GM12878 (cell line): Measurements from ENCODE around the gene CAMTA2. TPM values are rescaled to one million over a fixed set of nuclear protein-coding genes. Genes with fewer than 3 reads are reported as not detected.

Experiments
- BCLAF1 ChIP-seq: fragments of 450-650 bp; IDR thresholded peaks from 2 replicates; pipeline ENCODE4 v1.6.1; 2017; ENCODE audit warnings: antibody characterized with exemption, mild to moderate bottlenecking, moderate library complexity
- ESRRA ChIP-seq: IDR thresholded peaks from 2 replicates; pipeline ENCODE4 v1.6.1; 2012; ENCODE audit warnings: mild to moderate bottlenecking, low read length, improper control_type of control experiment
- GATAD2B ChIP-seq: fragments of 450-650 bp; conservative IDR thresholded peaks from 2 replicates; pipeline ENCODE4 v1.6.1; 2017; ENCODE audit warnings: low read depth, mild to moderate bottlenecking, moderate library complexity
- HDAC6 ChIP-seq: fragments of 200-600 bp; sonication (generic); IDR thresholded peaks from one replicate; pipeline ENCODE4 v1.8.0; 2017; ENCODE audit warnings: antibody characterized with exemption; ENCODE audit not compliant: unreplicated experiment
- MEF2B ChIP-seq: fragments of 450-650 bp; IDR thresholded peaks from 2 replicates; pipeline ENCODE4 v1.6.1; 2018; ENCODE audit warnings: mild to moderate bottlenecking, moderate library complexity; ENCODE audit not compliant: partially characterized antibody, poor library complexity, severe bottlenecking
- MTA3 ChIP-seq: IDR thresholded peaks from 2 replicates; pipeline ENCODE4 v1.6.1; 2012; ENCODE audit warnings: low read length, inconsistent platforms, borderline replicate concordance
- PAX5 ChIP-seq: IDR thresholded peaks from 2 replicates; pipeline ENCODE4 v1.6.1; 2011; ENCODE audit warnings: low read depth, low read length, borderline replicate concordance
- PKNOX1 ChIP-seq: fragments of 450-650 bp; IDR thresholded peaks from 2 replicates; pipeline ENCODE4 v1.6.1; 2016; ENCODE audit warnings: mild to moderate bottlenecking
- POLR2A ChIP-seq: IDR thresholded peaks from 2 replicates; pipeline ENCODE4 v1.6.1; 2011; ENCODE audit warnings: low read depth, mild to moderate bottlenecking, low read length
- RUNX3 ChIP-seq: IDR thresholded peaks from 2 replicates; pipeline ENCODE4 v1.6.1; 2012; ENCODE audit warnings: low read length, inconsistent platforms
- SIN3A ChIP-seq: IDR thresholded peaks from 2 replicates; pipeline ENCODE4 v1.6.1; 2012; ENCODE audit warnings: low read depth, low read length, improper control_type of control experiment
- SIX5 ChIP-seq: IDR thresholded peaks from 2 replicates; pipeline ENCODE4 v1.6.1; 2011; ENCODE audit warnings: mild to moderate bottlenecking, low read depth, low read length, moderate library complexity; ENCODE audit not compliant: severe bottlenecking
- SMARCA5 ChIP-seq: fragments of 450-650 bp; IDR thresholded peaks from 2 replicates; pipeline ENCODE4 v1.6.1; 2017; ENCODE audit warnings: mild to moderate bottlenecking
- TBL1XR1 ChIP-seq: IDR thresholded peaks from 2 replicates; pipeline ENCODE4 v1.6.1; 2012; ENCODE audit warnings: low read depth, low read length, improper control_type of control experiment
- TCF7 ChIP-seq: IDR thresholded peaks from 2 replicates; pipeline ENCODE4 v1.6.1; 2014; ENCODE audit warnings: antibody characterized with exemption, borderline replicate concordance
- USF2 ChIP-seq: IDR thresholded peaks from 2 replicates; pipeline ENCODE4 v1.6.1; 2011; ENCODE audit warnings: low read depth, low read length, improper control_type of control experiment, borderline replicate concordance
- ZNF217 ChIP-seq: fragments of 450-650 bp; IDR thresholded peaks from 2 replicates; pipeline ENCODE4 v1.6.1; 2017; ENCODE audit warnings: antibody characterized with exemption, mild to moderate bottlenecking
- ZNF24 ChIP-seq: fragments of 450-650 bp; IDR thresholded peaks from 2 replicates; pipeline ENCODE4 v1.6.1; 2017; ENCODE audit warnings: antibody characterized with exemption, mild to moderate bottlenecking
- ZNF274 ChIP-seq: IDR thresholded peaks from one replicate; pipeline ENCODE4 v1.8.0; 2011; ENCODE audit not compliant: insufficient read length, insufficient read depth
- ZNF592 ChIP-seq: fragments of 450-650 bp; IDR thresholded peaks from 2 replicates; pipeline ENCODE4 v1.6.1; 2017; ENCODE audit warnings: mild to moderate bottlenecking, moderate library complexity
- polyA plus RNA-seq, 11 experiments: library from polyadenylated mRNA; depleted of rRNA in 4 of 11; unstranded in 6 of 11; stranded (reverse) in 5 of 11; fragments of >200 nt; fragmentation: Nextera tagmentation in 4 of 11; fragmentation: Illumina TruSeq in 1 of 11; extraction: Ambion mirVana in 4 of 11; extraction: Trizol in 1 of 11; gene quantifications; 1 replicate in 1 of 11; 2 replicates in 10 of 11; pipeline versions ENCODE4 v1.2.1 to v1.2.3, GENCODE V29; 2011 to 2016; ENCODE audit warnings: inconsistent platforms in 2 of 11, missing spikeins in 2 of 11, low read depth in 1 of 11
- total RNA-seq, 4 experiments: library from RNA; depleted of rRNA in 3 of 4; stranded (reverse); fragments of >200 nt in 3 of 4; fragmentation: Illumina TruSeq in 1 of 4; extraction: Trizol in 1 of 4; gene quantifications; 2 replicates each; pipeline versions ENCODE4 v1.2.1 to v1.2.3, GENCODE V29; 2013 to 2021

Gene CAMTA2
- total and polyA plus RNA-seq, 10 of the 15 experiments (the other 5 are each of a cell fraction or from before 2014, with no cell fraction given): 0.42 to 29.3 (median 11.2) TPM

- TF ChIP-seq ZNF592: no peak
- TF ChIP-seq MEF2B: no peak
- no peak; the same call in 1 of the 2 replicates for TF ChIP-seq TBL1XR1
- no peak for TF ChIP-seq USF2
- 0 out of 2 replicates have a peak, but pooled peaks have one; percentile 40 for TF ChIP-seq PAX5
- TF ChIP-seq BCLAF1: no peak
- TF ChIP-seq RUNX3: no peak
- TF ChIP-seq ZNF274: no peak
- TF ChIP-seq SMARCA5: peak; percentile 6
- no peak for TF ChIP-seq TCF7
- TF ChIP-seq SIX5: peak; percentile 13
- no peak for TF ChIP-seq SIN3A
- TF ChIP-seq MTA3: no peak
- TF ChIP-seq GATAD2B: peak; percentile 69
- TF ChIP-seq POLR2A: peak; percentile 78
- TF ChIP-seq ESRRA: no peak
- no peak for TF ChIP-seq ZNF217
- TF ChIP-seq PKNOX1: peak; percentile 19; the same call in 1 of the 2 replicates
- no peak for TF ChIP-seq ZNF24
- TF ChIP-seq HDAC6: no peak
Observed at GRCh38 chr17:4947411-4948165, 39.9 kb downstream of the CAMTA2 start (continued).
